NCI-H748 treated with DMSO at 0.1 percent for 48 hours (cell line): ENCODE data around the gene SZRD1.

Source experiments
- DNase-seq: peaks from one replicate; lab custom pipeline; 2025; lab: John Stamatoyannopoulos, UW

The SZRD1 gene

DNA sequence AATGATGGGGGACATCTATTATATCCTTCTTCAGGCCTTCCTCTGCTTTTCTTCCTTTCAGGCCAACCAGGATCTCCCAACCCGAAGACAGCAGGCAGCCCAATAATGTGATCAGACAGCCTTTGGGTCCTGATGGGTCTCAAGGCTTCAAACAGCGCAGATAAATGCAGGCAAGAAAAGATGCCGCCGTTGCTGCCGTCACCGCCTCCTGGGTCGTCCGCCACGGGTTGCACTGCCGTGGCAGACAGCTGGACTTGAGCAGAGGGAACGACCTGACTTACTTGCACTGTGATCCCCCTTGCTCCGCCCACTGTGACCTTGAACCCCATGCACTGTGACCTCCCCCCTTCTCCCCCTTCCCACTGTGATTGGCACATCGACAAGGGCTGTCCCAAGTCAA, 27.9 kb downstream of the SZRD1 start:
- no peak for DNase-seq

DNA sequence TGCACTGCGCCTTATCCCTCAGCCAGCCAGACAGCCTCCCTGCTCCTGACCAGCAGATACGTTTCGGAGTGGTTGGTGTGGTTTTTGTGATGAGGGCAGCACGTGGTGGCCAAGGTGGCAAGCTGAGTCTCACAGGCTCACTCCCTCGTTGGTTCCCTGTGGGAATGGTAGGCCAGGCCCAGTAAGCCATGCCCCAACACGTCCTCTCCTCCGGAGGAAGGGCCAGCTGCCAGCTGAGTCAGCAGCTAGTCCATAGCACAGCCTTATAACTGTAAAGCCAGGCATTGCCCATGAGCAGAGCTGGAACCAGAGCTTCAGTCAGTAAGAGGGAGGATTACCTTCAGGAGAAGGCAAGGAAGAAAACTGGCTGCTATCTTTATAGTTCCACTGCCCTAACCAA, 29.5 kb downstream of the SZRD1 start:
- no peak for DNase-seq

DNA sequence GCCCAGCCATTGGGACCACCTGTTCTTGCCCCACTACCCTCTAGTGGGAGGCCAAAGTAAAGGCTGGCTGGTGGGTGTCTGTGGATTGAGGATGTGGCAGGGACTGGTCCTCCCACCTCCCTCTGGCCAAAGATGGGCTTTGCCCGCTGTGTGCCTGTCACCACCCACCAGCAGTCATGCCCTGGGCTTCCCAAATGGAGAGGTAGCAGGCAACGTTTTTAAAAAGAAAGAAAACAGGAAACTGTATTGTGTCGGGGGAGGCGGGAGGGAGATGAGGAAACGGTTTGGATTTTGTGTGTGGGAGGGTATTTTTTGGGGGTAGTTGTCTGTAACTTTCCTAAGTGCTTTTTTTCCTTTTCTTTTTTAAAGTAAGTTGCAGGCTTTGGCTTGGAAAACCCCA, 30.1 kb downstream of the SZRD1 start:
- no peak for DNase-seq

GRCh38 chr1:16398371-16398953, 31.4 kb downstream of the SZRD1 start:
- no peak for DNase-seq

DNA sequence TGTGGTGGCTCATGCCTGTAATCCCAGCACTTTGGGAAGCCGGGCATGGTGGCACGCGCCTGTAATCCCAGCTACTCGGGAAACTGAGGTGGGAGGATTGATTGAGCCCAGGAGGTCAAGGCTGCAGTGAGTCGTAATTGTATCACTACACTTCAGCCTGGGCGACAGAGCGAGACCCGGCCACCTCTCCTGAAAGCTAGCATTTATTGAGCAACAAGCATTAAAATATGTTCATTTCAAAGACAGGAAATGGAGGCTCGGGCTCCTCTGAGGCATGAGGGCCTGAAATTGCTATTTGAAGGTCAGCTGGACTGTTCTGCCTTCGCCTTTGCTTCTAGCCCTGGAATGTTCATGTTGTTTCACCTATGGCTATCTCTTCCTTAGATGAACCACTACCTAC, 35.7 kb downstream of the SZRD1 start:
- DNase-seq: no peak

DNA sequence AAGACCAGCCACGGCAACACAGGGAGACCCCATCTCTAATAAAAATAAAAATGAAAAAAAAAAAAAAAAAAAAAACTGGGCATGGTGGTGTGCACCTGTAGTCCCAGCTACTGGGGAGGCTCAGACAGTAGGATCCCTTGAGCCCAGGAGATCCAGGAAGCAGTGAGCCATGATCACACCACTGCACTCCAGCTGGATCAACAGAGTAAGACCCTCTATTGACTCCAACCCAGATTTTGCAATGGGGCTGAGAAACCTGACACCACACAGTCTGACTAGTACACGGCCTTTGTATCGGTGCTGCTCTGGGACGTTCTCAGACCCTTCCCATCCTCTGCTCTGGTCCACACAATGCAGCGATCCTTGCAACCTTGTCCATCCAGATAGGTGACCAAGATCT, 38.4 kb downstream of the SZRD1 start:
- DNase-seq: no peak

DNA sequence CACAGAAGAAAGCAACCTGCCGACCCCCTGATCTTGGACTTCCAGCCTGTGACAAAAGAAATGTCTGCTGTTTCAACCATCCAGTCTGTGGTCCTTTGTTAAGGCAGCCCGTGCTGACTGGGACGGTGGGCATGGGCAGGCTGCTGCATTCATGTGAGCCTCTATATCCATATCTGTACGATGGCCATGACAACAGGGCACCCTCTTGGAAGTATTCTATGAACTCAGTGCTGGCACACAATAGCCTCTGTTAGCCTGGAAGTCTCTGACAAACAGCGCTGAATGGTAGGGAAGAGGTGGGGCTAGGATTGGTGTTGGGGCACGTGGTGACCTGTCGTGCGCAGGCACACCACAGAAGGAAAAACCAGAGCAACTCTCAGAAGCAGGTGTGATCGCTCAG, 39.8 kb downstream of the SZRD1 start:
- DNase-seq: no peak

- no peak for DNase-seq
Measured at GRCh38 chr1:16409536-16410152, 42.6 kb downstream of the SZRD1 start.

- DNase-seq: no peak
Measured at GRCh38 chr1:16410803-16411202, 43.8 kb downstream of the SZRD1 start.

DNA sequence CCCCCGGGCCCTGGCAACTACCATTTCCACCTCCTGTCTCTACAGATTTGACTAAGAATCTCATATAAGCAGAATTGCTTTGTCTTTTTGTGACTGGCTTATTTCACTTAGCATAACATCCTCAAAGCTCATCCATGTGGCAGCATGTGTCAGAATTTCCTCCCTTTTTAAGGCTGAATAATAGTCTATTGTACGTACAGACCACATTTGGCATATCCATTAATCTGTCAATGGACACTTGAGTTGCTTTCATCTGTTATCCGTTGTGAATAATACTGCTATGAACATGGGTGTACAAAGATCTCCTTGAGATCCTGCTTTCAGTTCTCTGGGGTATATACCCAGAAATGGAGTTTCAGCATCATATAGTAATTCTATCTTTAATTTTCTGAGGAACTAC, 46.1 kb downstream of the SZRD1 start:
- DNase-seq: no peak

- DNase-seq: no peak
Measured at GRCh38 chr1:16418823-16419425, 51.9 kb downstream of the SZRD1 start.

- no peak for DNase-seq
Measured at GRCh38 chr1:16420424-16421118, 53.5 kb downstream of the SZRD1 start.

DNA sequence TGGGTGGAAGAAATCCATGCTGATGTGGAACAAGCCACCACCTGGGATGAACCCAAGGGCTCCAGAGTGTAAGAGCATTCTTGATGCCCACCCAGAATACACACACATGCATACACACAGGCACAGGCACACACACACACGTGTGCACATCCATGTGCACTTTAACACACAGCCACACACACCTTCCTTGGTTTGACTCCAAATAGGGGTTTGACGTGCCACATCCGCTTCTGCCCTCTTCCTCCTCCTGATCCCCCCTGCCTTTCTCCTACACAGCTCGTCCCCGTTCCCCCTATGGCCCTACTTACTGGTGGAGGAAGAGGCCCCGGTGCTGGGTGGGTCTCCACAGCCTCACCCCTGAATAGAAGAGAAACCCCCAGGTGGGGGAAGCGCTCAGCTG, 54.2 kb downstream of the SZRD1 start:
- no peak for DNase-seq

GRCh38 chr1:16422041-16422440, 55.0 kb downstream of the SZRD1 start:
- DNase-seq: no peak

GRCh38 chr1:16425125-16426025, 58.3 kb downstream of the SZRD1 start:
- no peak for DNase-seq

- no peak for DNase-seq
Measured at GRCh38 chr1:16430606-16431005, 63.6 kb downstream of the SZRD1 start.

DNA sequence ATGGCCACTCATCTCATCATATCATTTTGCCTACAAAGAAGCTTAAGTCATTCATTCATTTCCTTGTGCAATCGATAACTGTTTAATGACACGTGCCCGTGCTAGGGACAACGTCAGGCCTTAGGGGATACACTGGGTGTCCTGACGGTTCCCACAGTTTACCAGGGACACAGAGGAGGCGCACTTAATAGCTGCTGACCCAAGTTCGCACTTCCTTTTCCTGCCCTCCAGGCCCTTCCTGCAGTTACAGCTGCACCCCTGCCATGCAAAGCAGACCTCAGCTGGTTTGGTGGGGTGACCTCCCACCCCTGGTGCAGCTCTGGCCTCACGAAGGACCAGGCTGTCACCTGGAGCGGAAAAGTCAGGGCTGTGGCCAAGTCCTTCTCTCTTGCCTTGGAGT, 66.0 kb downstream of the SZRD1 start:
- DNase-seq: no peak

DNA sequence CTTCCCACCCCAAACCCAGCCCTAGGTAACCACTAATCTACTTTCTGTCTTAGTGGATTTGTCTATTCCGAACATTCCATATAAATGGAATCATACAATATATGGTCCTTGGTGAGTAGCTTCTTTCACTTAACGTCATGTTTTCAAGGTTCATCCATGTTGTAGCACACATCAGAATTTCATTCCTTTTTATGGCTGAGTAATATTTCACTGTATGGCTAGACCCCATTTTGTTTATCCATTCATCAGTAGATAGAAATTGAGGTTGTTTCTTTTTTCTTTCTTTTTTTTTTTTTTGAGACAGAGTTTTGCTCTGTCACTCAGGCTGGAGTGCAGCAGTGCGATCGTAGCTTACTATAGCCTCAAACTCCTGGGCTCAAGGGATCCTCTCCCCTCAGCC, 67.0 kb downstream of the SZRD1 start:
- DNase-seq: no peak

GRCh38 chr1:16434501-16434900, 67.5 kb downstream of the SZRD1 start:
- no peak for DNase-seq

GRCh38 chr1:16436946-16437474, 70.0 kb downstream of the SZRD1 start, which contains the start of gene SPATA21:
Gene SPATA21, minus strand, starts transcription at chr1:16437424. Its CDS starts 6,053 bp downstream, at chr1:16431371.
- no peak for DNase-seq

GRCh38 chr1:16438516-16438915, 71.5 kb downstream of the SZRD1 start:
- no peak for DNase-seq

- DNase-seq: no peak
Measured at GRCh38 chr1:16438924-16439323, 71.9 kb downstream of the SZRD1 start.
